T-cell (primary cell): ENCODE measurements around the gene ADAM20. TPM values are rescaled to one million over a fixed set of nuclear protein-coding genes. Genes with fewer than 3 reads are reported as not detected.

Source experiments
- ATAC-seq, 4 experiments: fragments of 200-7000 bp in 3 of 4; fragments of 150-1000 bp in 1 of 4; cut with Tn5 transposase; replicated peaks in 1 of 4; 1 replicate in 3 of 4; 2 replicates in 1 of 4; pipeline ENCODE4 v1.10.0; 2021; ENCODE audit warnings: moderate library complexity in 3 of 4, mild to moderate bottlenecking in 2 of 4, moderate number of reproducible peaks in 1 of 4
- CTCF ChIA-PET, 2 donors: fragments of 300-600 bp; sonication (Branson Sonifier 250); formaldehyde crosslinking; loops; one replicate each; lab custom pipeline; 2022; ENCODE audit warnings: antibody characterized with exemption in 2 of 2; lab: Charles Lee
- POLR2A ChIA-PET, 2 donors: fragments of 300-600 bp; sonication (Branson Sonifier 250); formaldehyde crosslinking; loops; one replicate each; lab custom pipeline; 2022; ENCODE audit warnings: antibody characterized with exemption in 2 of 2; lab: Charles Lee
- DNase-seq, 35 experiments: peaks; one replicate each; pipeline versions ENCODE4 v3.0.0 to v3.0.0-alpha.2; 2013 to 2023
- H3K27ac ChIP-seq: one replicate; pipeline ENCODE4 v1.5.1; 2013; ENCODE audit warnings: low read length
- H3K27me3 ChIP-seq, 2 experiments: replicated peaks in 1 of 2; 1 replicate in 1 of 2; 2 replicates in 1 of 2; pipeline versions ENCODE4 v1.6.1 to v1.7.0; 2013; ENCODE audit warnings: low read length in 1 of 2, mixed read lengths in 1 of 2; ENCODE audit not compliant: control insufficient read depth in 2 of 2, insufficient read depth in 2 of 2; ENCODE audit errors: extremely low read depth in 1 of 2
- H3K36me3 ChIP-seq, 2 donors: 1 replicate in 1 of 2; 2 replicates in 1 of 2; pipeline versions ENCODE4 v1.6.1 to v1.7.0; 2013; ENCODE audit warnings: low read length in 1 of 2; ENCODE audit not compliant: control insufficient read depth in 2 of 2, insufficient read depth in 1 of 2; ENCODE audit errors: extremely low read depth in 1 of 2
- H3K4me1 ChIP-seq, 2 experiments: 1 replicate in 1 of 2; 2 replicates in 1 of 2; pipeline versions ENCODE4 v1.6.1 to v1.7.0; 2013; ENCODE audit warnings: low read length in 2 of 2, mixed read lengths in 1 of 2; ENCODE audit not compliant: insufficient read depth in 2 of 2, control insufficient read depth in 1 of 2; ENCODE audit errors: extremely low read depth in 1 of 2
- H3K4me3 ChIP-seq, 2 donors: 1 replicate in 1 of 2; 2 replicates in 1 of 2; pipeline versions ENCODE4 v1.5.1 to v1.7.0; 2013; ENCODE audit warnings: mild to moderate bottlenecking in 2 of 2, low read length in 1 of 2, moderate library complexity in 1 of 2; ENCODE audit not compliant: control insufficient read depth in 1 of 2; ENCODE audit errors: extremely low read depth in 1 of 2
- H3K9me3 ChIP-seq: 2 replicates; pipeline ENCODE4 v1.7.0; 2013
- H3K27ac Mint-ChIP-seq, 2 donors: one replicate each; pipeline ENCODE4 v1.8.0; 2020 to 2021; ENCODE audit warnings: mild to moderate bottlenecking in 2 of 2, mixed read lengths in 2 of 2
- H3K27me3 Mint-ChIP-seq, 2 donors: one replicate each; pipeline ENCODE4 v1.8.0; 2021 to 2022; ENCODE audit warnings: mixed read lengths in 2 of 2
- H3K36me3 Mint-ChIP-seq: one replicate; pipeline ENCODE4 v1.8.0; 2021; ENCODE audit warnings: mixed read lengths
- H3K4me1 Mint-ChIP-seq, 3 donors: one replicate each; pipeline ENCODE4 v1.8.0; 2020 to 2022; ENCODE audit warnings: mixed read lengths in 3 of 3, mild to moderate bottlenecking in 1 of 3
- H3K4me3 Mint-ChIP-seq, 3 donors: one replicate each; pipeline ENCODE4 v1.8.0; 2020 to 2022; ENCODE audit warnings: mild to moderate bottlenecking in 3 of 3, mixed read lengths in 3 of 3, moderate library complexity in 3 of 3
- H3K9me3 Mint-ChIP-seq, 3 donors: one replicate each; pipeline ENCODE4 v1.8.0; 2020 to 2022; ENCODE audit warnings: mixed read lengths in 3 of 3
- WGBS: methylation state at CpG from one replicate; pipeline ENCODE4 v1.1.5; 2013; ENCODE audit warnings: missing lambda C conversion rate; ENCODE audit not compliant: insufficient coverage; 5-methylcytosine and 5-hydroxymethylcytosine counted together
- total RNA-seq, 35 experiments: library from RNA in 6 of 35; stranded (reverse) in 6 of 35; fragments of 120-200 nt in 1 of 35; gene quantifications; one replicate each; pipeline versions ENCODE4 v1.2.1 to v1.2.4 and lab custom pipeline; 2013 to 2026

Gene ADAM20
- total RNA-seq, 5 donors from 2014 or later (not counting 1 experiment from before 2014, with no cell fraction given), result 0.89 to 1.4 (median 1.2) TPM

- peaks cover 0 to 2% (median 0%) of the 10 kb centered on the region in 3 donors for H3K4me1 Mint-ChIP-seq
- ATAC-seq, result no peak
- ChIA-PET POLR2A (no interaction called here), CTCF (no interaction called here)
- no CpG with 5 or more reads among the region's 4 CpGs for WGBS
- no peak overlapping the region for H3K27ac ChIP-seq
- no peaks in the 10 kb centered on the region for H3K27me3 Mint-ChIP-seq
- H3K4me1 ChIP-seq, result no peaks in the 10 kb centered on the region
- no peaks in the 10 kb centered on the region for H3K27me3 ChIP-seq
- H3K9me3 ChIP-seq, result no peaks in the 10 kb centered on the region
- peaks cover 14 to 37% (median 26%) of the 10 kb centered on the region in 3 donors for H3K9me3 Mint-ChIP-seq
- H3K4me3 Mint-ChIP-seq, result no peak overlapping the region
- peaks cover 81% of the 10 kb centered on the region for H3K36me3 Mint-ChIP-seq
- no peak overlapping the region for H3K4me3 ChIP-seq
- H3K27ac Mint-ChIP-seq, result no peak overlapping the region
- no peak for DNase-seq
- H3K36me3 ChIP-seq, result peaks cover 4 to 24% of the 10 kb centered on the region in 2 donors
Measured at GRCh38 chr14:70563417-70563816, 28.6 kb upstream of the ADAM20 start.

GRCh38 chr14:70558356-70558755 is 23.6 kb upstream of the ADAM20 start:
- no peak overlapping the region for H3K4me3 Mint-ChIP-seq
- Histone ChIP-seq H3K27ac (no peak overlapping the region), H3K36me3 (peaks cover 0 to 5% of the 10 kb centered on the region in 2 donors), H3K27me3 (no peaks in the 10 kb centered on the region), H3K4me1 (no peaks in the 10 kb centered on the region), H3K9me3 (no peaks in the 10 kb centered on the region), H3K4me3 (no peak overlapping the region)
- peaks cover 4 to 10% (median 4%) of the 10 kb centered on the region in 3 donors for H3K4me1 Mint-ChIP-seq
- ChIA-PET CTCF (no interaction called here), POLR2A (no interaction called here)
- H3K27ac Mint-ChIP-seq, result no peak overlapping the region
- no peak for DNase-seq
- H3K36me3 Mint-ChIP-seq, result peaks cover 44% of the 10 kb centered on the region
- H3K9me3 Mint-ChIP-seq, result peaks cover 7 to 20% (median 17%) of the 10 kb centered on the region in 3 donors
- no peaks in the 10 kb centered on the region for H3K27me3 Mint-ChIP-seq
- no peak for ATAC-seq

- peaks cover 2 to 3% (median 3%) of the 10 kb centered on the region in 3 donors for H3K9me3 Mint-ChIP-seq
- H3K36me3 ChIP-seq, result no peaks in the 10 kb centered on the region
- CTCF ChIA-PET, result no interaction called here
- WGBS, result 75% methylated on average over 19 of the region's 19 CpGs
- H3K4me3 ChIP-seq, result no peak overlapping the region
- H3K36me3 Mint-ChIP-seq, result peaks cover 20% of the 10 kb centered on the region
- no peak overlapping the region for H3K4me3 Mint-ChIP-seq
- no peaks in the 10 kb centered on the region for H3K4me1 ChIP-seq
- no peaks in the 10 kb centered on the region for H3K9me3 ChIP-seq
- H3K27ac ChIP-seq, result no peak overlapping the region
- no peak overlapping the region for H3K27ac Mint-ChIP-seq
- ATAC-seq (no peak), DNase-seq (no peak)
- POLR2A ChIA-PET, result no interaction called here
- H3K27me3 ChIP-seq, result no peaks in the 10 kb centered on the region
- peaks cover 4 to 10% (median 4%) of the 10 kb centered on the region in 3 donors for H3K4me1 Mint-ChIP-seq
- H3K27me3 Mint-ChIP-seq, result no peaks in the 10 kb centered on the region
Measured at GRCh38 chr14:70555890-70556289, 21.1 kb upstream of the ADAM20 start.

- WGBS, result 80% methylated on average over 1 of the region's 5 CpGs
- no peak for ATAC-seq
- Mint-ChIP-seq H3K36me3 (peaks cover 35% of the 10 kb centered on the region), H3K4me1 (peaks cover 5 to 11% (median 6%) of the 10 kb centered on the region in 3 donors), H3K4me3 (no peak overlapping the region), H3K27ac (no peak overlapping the region), H3K9me3 (peaks cover 0 to 3% (median under 1%) of the 10 kb centered on the region in 3 donors), H3K27me3 (no peaks in the 10 kb centered on the region)
- Histone ChIP-seq H3K9me3 (no peaks in the 10 kb centered on the region), H3K4me3 (no peak overlapping the region), H3K27me3 (no peaks in the 10 kb centered on the region), H3K36me3 (no peaks in the 10 kb centered on the region), H3K4me1 (peaks cover 0 to 3% of the 10 kb centered on the region in 2 experiments), H3K27ac (no peak overlapping the region)
- POLR2A ChIA-PET, result no interaction called here
- CTCF ChIA-PET, result no interaction called here
- DNase-seq, result no peak
Measured at GRCh38 chr14:70538087-70538486, 3.3 kb upstream of the ADAM20 start.

GRCh38 chr14:70536830-70537229 is 2.0 kb upstream of the ADAM20 start:
- Histone ChIP-seq H3K9me3 (peaks cover 5% of the 10 kb centered on the region), H3K4me3 (no peak overlapping the region), H3K27me3 (no peaks in the 10 kb centered on the region), H3K4me1 (peaks cover 0 to 3% of the 10 kb centered on the region in 2 experiments), H3K27ac (no peak overlapping the region), H3K36me3 (no peaks in the 10 kb centered on the region)
- Mint-ChIP-seq H3K27ac (no peak overlapping the region), H3K9me3 (peaks cover 0 to 11% (median 3%) of the 10 kb centered on the region in 3 donors), H3K36me3 (peaks cover 44% of the 10 kb centered on the region), H3K4me3 (no peak overlapping the region), H3K4me1 (peaks cover 4 to 11% (median 6%) of the 10 kb centered on the region in 3 donors), H3K27me3 (no peaks in the 10 kb centered on the region)
- WGBS, result no CpG with 5 or more reads among the region's 1 CpG
- POLR2A ChIA-PET, result no interaction called here
- DNase-seq (no peak), ATAC-seq (no peak)
- CTCF ChIA-PET, result no interaction called here

- WGBS, result no CpG with 5 or more reads among the region's 2 CpGs
- CTCF ChIA-PET, result no interaction called here
Measured at GRCh38 chr14:70530417-70530816, 4.4 kb downstream of the ADAM20 start.

More at GRCh38 chr14:70530417-70530816, 4.4 kb downstream of the ADAM20 start:
- Mint-ChIP-seq H3K36me3 (peaks cover 54% of the 10 kb centered on the region), H3K4me3 (no peak overlapping the region), H3K27ac (no peak overlapping the region), H3K27me3 (no peaks in the 10 kb centered on the region), H3K4me1 (no peaks in the 10 kb centered on the region), H3K9me3 (peaks cover 0 to 11% (median 3%) of the 10 kb centered on the region in 3 donors)
- Histone ChIP-seq H3K27me3 (no peaks in the 10 kb centered on the region), H3K9me3 (peaks cover 5% of the 10 kb centered on the region), H3K4me3 (no peak overlapping the region), H3K4me1 (no peaks in the 10 kb centered on the region), H3K36me3 (no peaks in the 10 kb centered on the region), H3K27ac (no peak overlapping the region)
- no peak for DNase-seq
- no peak for ATAC-seq
- POLR2A ChIA-PET, result no interaction called here
